Astrocyte of the cerebellum (primary cell): ENCODE measurements around the gene DCBLD2.

Experiments
- DNase-seq: peaks from one replicate; pipeline ENCODE4 v3.0.0-alpha.2; 2011; ENCODE audit warnings: low read depth
- H3K4me3 ChIP-seq: 2 replicates; pipeline ENCODE4 v1.5.1; 2011; ENCODE audit warnings: mild to moderate bottlenecking, low read depth, low read length, moderate library complexity
- in situ Hi-C: cut with HindIII; loops from 2 replicates; pipeline ENCODE4 v1.10.0; 2017; ENCODE audit warnings: low sequenced_read_pairs
- TF ChIP-seq, protein P1 (sequence below): IDR thresholded peaks from 2 replicates; pipeline ENCODE4 v1.5.1; 2012; ENCODE audit warnings: low read length, low read depth, moderate library complexity, mild to moderate bottlenecking; ENCODE audit errors: missing control alignments

Gene DCBLD2

DNA sequence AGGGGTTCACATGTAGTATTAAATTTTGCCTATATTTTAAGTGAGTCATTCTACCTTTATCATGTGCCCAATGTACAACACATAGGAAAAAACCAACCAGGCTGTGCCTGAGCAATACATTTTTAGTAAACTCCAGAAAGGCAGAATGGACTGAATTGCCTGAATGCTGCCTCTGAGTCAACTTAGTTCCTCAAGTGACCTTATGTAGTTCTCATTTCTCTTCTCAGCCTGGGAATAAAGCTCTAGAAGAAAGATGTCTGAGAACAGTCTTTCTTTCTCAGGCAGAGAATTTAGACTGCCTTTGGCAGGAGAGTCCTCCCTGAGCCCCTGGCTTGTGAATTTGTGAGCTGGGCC, 125.4 kb downstream of the DCBLD2 start:
- TF ChIP-seq, protein P1, sequence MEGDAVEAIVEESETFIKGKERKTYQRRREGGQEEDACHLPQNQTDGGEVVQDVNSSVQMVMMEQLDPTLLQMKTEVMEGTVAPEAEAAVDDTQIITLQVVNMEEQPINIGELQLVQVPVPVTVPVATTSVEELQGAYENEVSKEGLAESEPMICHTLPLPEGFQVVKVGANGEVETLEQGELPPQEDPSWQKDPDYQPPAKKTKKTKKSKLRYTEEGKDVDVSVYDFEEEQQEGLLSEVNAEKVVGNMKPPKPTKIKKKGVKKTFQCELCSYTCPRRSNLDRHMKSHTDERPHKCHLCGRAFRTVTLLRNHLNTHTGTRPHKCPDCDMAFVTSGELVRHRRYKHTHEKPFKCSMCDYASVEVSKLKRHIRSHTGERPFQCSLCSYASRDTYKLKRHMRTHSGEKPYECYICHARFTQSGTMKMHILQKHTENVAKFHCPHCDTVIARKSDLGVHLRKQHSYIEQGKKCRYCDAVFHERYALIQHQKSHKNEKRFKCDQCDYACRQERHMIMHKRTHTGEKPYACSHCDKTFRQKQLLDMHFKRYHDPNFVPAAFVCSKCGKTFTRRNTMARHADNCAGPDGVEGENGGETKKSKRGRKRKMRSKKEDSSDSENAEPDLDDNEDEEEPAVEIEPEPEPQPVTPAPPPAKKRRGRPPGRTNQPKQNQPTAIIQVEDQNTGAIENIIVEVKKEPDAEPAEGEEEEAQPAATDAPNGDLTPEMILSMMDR = no peak
- H3K4me3 ChIP-seq = no peak overlapping the region
- no peak for DNase-seq
- in situ Hi-C loops = loop anchor here (25.0 kb wide), 1 partner anchor 164 kb away; no protein-coding TSS in a partner anchor

DNA sequence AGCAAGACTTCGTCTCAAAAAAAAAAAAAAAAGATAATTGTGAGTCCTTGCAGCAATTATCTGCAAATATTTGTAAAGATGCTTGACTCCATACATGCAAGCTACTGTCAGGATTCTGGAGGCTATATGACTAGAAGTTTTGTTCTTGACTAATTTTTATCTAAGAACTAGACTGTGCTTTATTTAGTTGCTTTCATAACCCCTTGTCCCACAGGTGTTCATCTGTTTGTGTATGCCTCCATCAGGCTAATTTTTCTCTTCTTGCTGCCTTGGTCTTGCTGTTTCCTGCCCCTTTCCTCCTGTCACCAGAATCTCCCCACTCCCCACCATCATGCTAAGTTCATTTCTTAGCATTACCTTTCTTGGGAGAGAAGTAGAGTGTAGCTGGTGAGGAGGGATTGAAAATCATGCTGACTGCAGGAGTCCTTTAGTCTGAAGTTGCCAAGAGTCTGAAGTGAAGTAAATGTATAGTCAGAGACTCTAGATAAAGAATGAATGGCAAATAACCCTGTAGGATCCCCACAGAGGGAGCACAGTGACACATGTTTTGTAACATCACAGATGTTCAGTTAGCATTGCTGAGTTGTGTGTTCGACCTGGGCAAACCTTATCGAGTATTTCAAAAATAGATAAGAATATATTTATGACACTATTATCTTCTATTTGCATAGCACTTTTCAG, 125.9 kb downstream of the DCBLD2 start:
- in situ Hi-C loops = loop anchor here (25.0 kb wide), 1 partner anchor 163 kb away; no protein-coding TSS in a partner anchor
- TF ChIP-seq, protein P1 = no peak
- no peak for DNase-seq
- H3K4me3 ChIP-seq = no peak overlapping the region

DNA sequence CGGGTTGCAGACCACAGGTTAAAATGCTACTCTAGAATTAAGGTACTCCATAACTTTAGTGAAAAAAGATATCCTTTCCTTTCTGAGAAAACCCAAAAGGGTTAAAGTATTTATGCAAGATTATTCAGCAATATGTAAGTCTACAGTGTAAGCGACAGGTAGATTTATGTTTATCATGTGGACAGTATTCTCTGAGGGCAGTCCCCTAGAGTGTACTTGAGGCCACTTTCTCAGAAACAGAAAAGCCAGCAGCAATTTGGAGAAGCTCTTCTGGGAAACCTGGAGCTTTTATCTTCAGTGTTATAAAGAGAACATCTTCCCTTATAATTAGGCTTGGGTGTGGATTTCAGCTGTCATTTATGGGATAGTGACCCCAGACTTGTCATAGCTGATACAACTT, 129.5 kb downstream of the DCBLD2 start:
- no peak overlapping the region for H3K4me3 ChIP-seq
- DNase-seq = no peak
- TF ChIP-seq, protein P1 = no peak
- in situ Hi-C loops = no loop called here

DNA sequence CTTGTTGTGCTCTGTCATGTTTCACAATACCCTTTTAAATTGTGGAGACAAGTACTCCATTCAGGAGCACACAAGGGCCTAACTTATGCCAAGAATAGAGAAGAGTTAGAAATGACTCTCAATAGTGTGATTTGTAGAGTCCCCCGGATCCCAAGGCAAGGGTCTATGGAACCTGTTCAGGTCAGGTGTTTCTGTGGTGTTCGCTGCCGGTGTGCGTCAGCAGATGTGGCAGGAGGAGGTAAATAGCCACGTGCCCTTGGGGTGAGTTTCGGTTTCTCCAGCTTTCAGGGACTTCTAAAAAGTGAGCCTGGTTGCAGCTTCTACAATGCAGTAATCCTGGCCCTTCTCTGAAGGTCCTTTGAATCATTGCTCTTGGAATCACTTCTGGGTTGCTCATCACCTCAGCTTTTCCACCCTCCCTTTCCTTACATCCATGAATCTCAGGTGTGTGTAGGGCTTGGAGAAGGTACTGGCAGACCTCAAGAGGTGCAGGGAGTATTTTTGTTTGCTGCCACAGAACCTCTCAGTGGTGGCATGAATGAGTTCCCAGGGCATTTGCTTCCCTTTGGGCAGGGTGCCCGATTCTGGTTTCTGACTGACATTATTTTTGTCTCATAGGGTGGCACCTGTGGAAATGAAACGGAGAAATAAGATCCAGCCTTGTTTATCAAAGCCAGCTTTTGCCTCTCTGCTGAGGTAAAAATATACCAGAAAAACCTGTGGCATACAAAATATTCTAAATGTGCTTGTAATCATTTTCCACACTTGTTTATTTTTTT, 131.0 kb downstream of the DCBLD2 start:
- in situ Hi-C loops = no loop called here
- no peak for DNase-seq
- TF ChIP-seq, protein P1 = no peak
- no peak overlapping the region for H3K4me3 ChIP-seq

DNA sequence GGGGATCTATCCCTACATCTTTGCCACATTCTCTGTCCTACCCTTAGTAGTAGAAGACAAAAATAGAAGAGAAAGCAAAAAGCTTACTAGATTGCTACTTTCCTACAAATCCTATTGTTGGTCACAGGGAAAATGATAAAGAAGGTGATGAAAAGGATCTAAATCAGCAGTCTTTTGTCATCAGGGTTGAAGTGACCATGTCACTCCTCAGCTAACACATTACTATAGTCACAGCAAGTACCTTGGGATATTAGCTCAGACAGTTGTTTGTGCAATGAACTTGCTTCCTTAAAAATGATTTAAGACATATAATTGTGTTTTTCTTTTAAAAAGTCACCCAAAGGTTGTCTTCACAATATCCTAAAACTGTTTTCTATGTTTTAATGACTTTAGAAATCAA, 132.0 kb downstream of the DCBLD2 start:
- in situ Hi-C loops = no loop called here
- H3K4me3 ChIP-seq = no peak overlapping the region
- TF ChIP-seq, protein P1 = no peak
- DNase-seq = no peak

DNA sequence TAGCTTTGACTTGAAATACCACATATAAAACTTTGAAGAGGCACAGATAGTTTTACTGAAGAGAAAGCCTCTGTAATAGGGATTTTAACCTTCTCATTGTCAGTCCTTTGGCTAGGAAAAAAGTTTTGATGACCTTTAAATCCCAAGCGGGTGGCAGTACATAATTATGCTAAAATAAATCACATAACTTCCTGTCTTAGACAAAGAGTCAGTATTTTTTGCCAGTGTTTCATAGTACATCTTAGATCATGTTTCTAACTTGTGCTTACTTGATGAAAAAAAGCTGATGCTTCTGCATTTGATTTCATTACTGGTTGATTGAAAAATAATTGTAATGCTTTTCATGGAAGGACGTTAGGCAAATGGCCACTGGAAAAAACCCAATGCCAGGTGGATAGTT, 132.5 kb downstream of the DCBLD2 start:
- H3K4me3 ChIP-seq = no peak overlapping the region
- no peak for DNase-seq
- in situ Hi-C loops = no loop called here
- TF ChIP-seq, protein P1 = no peak
